ENCODE data around the gene C10orf67.

The C10orf67 gene

DNA sequence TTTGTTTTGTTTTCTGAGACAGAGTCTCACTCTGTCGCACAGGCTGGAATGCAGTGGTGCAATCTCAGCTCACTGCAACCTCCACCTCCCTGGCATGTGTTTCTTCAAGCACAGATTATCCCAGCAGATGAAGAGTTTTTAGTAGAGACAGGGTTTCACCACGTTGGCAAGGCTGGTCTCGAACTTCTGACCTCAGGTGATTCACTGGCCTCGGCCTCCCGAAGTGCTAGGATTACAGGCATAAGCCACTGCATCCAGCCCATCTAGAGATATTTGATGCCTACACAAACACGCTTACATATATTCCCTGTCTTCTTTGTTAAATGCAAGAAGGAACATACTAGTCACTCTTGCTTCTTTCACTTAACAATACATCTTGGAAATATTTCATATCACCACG lies 158.4 kb downstream of the C10orf67 start:
- DNase-seq, result no peak

DNA sequence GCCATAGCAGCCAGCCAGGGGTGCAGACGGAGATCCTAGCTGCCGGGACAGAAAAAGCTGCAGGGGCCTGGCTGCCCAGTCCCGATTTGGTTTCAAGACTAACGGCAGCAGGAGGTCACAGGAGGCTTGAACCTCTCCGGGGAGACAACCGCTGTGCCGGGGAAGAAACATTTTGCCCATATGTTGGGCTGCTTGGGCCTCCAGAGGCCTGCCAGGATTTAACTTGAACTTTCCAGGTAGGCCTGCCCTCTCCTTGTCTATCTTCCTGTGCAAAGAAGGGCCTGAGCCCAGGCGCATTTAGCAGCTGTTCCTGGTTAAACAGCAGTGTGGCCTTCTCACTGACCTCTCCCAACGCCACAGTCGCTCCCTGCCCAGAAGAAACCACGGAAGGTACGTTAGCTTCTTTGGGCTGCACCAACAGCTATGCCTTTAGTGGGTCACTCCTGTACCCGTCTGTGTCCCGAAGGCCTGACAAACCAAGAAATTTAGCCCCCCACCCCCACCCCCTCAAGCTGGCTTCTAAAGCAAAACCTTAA lies 169.6 kb downstream of the C10orf67 start:
- TF ChIP-seq GATA1 (IDR thresholded peaks at IDR 0.05; ENCODE audit: low read depth, low read length), result no peak
- TF ChIP-seq POLR2A (IDR thresholded peaks at IDR 0.05; ENCODE audit: low read length), result no peak
- no peak for DNase-seq

More for the DNA sequence above, 158.4 kb downstream of the C10orf67 start:
- TF ChIP-seq POLR2A (IDR thresholded peaks at IDR 0.05; ENCODE audit: low read length) (no peak), GATA1 (IDR thresholded peaks at IDR 0.05; ENCODE audit: low read depth, low read length) (no peak)

DNA sequence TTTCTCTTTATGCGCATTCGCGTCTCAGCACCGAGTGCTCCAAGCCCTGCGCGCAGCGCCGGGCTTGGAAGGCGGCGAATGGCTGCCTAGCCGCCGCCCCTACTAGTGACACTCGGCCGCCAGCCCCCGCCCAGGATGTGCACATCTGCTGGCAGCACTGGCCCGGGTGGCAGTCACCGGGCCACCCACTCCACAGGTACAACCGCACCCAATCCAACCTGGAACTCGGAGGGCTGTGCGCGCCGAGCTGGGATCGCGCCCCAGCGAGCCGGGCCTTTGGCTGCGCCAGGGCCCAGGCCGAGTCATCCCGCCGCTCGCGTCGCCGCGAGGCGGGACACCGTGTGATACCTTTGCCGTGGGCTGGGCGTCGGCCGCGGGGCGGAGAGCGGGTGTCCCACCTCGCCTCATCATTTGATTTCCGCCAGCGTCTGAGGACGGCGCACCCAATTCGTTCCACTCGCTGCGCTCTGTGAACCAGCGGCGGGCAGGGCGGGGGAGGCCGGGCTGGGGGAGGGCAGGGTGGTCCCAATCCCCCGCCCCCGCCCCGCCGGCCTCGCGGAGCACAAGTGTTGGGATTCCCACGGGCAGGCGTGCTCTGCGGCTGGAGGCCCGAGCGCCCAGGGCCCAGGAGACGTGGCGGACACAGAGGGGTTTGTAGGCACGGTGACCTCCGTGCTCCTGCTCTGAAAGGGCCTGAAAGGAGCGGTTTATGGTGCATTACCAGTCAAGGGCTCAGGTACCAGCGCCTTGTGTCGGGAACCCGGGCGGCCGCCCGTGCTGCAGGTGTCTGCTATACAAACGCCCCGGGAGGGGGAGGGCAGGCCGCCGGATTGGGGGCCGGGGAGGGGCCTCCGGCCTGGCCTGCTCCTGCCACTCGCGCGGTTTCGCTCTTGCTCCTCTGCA lies 170.3 kb downstream of the C10orf67 start:
- no peak for TF ChIP-seq GATA1 (IDR thresholded peaks at IDR 0.05; ENCODE audit: low read depth, low read length)
- TF ChIP-seq POLR2A (IDR thresholded peaks at IDR 0.05; ENCODE audit: low read length), result no peak
- DNase-seq, result no peak

DNA sequence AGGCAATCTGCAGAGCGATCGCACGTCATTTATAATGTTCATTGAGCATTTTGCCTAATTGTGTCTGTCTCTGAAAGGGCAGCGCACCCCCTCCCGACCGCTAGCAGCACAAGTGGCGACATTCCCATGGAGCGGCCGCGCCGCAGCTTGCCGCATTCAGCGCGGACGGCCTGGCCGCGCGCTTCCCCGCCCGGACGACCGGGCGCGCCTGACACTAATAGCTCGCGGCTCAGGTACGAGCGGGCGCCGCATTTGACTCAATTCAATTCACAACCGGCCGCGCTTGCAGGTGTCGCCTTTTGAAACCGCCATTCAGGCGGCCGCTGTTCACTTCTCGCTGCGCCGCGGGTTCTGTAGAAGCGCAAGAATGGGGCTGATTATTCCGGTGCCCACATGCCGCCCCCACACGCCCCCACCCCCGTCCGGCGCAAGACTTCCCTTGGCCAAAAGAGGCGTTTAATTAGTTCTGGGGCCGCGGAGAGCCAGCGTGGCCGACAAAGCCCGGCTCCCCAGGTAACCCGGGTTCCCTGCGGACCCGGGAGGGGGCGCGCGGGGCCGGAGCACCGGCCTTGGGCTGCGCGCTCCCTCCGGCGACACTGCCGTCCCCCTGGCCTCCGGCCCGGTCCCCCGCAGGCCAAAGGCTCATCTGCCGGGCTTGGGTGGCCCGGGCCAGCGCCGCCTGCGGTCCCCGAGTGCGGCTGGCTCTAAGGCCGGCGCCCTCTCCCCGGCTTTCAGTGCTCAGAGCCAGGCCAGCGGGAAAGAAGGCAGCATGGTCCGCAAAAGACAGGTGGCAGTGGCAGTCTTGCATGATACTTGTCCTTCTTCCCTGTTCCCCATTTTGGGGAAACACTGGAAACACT lies 171.2 kb downstream of the C10orf67 start:
- no peak for TF ChIP-seq POLR2A (IDR thresholded peaks at IDR 0.05; ENCODE audit: low read length)
- TF ChIP-seq GATA1 (IDR thresholded peaks at IDR 0.05; ENCODE audit: low read depth, low read length), result no peak
- DNase-seq, result no peak

DNA sequence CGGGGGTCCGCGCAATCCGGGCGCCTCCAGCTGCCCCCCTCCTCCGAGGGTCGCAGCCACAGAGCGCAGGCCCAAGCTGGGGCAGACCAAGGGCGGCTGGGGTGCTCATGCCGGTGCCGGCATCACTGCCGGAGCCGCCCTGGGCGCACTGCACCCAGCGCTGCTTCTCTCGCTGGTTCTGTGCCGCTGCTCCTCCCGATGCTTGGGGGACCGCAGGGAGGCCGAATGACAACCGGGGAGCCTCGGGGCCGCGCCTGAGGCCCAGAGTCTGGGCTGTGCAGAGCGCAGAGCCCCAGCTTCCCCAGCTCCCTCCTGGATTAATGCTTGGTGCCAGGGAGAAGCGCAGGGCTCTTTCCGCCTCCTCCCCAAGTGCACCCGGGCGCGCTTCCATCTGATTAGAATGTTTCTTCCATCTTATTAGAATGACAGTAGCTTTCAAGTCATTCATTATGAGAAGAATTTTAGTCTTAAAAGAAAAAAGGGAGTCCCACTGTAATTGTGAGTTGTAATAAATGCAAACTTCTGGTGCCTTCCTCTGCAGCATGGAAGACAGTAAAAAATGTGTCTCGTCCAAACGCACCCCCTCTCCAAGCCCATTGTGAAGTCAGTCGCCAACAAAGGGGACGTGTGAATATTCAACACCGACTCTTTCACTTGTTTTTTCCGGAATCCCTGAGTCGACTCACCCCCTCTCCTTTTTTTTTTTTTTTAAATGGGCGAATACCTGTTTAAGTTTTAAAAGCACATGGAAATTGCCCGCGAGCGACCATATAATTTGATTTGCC lies 172.0 kb downstream of the C10orf67 start:
- TF ChIP-seq GATA1 (IDR thresholded peaks at IDR 0.05; ENCODE audit: low read depth, low read length) (no peak), POLR2A (IDR thresholded peaks at IDR 0.05; ENCODE audit: low read length) (no peak)
- no peak for DNase-seq

DNA sequence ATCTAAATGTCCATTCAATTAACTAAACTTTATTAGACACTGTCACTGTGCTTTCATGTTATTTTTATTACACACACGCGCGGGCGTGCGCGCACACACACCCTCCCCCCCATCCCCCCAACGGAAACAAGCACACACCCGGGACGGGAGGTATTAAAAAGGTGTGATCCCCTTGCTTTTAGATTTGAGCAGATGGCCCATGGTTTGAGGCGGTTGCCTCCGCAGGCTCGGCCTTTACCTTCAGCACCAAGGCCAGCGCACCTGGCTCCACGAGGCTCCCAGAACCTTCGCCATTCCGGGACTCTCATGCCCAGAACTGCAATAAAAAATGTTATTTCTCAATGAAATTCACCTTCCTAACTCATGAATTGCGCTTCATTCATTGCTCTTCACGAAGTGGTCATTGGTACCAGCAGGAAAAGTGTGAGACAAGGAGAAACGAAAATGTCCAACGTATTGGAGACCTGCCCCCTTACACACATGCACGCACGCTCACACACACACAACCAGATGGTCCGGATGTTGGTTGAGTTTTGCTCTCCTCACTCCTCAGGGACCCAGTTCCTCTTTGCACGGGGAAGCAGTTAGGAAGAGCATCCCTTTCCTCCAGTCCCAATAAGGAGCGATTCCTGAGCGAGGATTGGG lies 173.2 kb downstream of the C10orf67 start:
- TF ChIP-seq POLR2A (IDR thresholded peaks at IDR 0.05; ENCODE audit: low read length), result no peak
- DNase-seq, result peak; percentile 9 to 19

DNA sequence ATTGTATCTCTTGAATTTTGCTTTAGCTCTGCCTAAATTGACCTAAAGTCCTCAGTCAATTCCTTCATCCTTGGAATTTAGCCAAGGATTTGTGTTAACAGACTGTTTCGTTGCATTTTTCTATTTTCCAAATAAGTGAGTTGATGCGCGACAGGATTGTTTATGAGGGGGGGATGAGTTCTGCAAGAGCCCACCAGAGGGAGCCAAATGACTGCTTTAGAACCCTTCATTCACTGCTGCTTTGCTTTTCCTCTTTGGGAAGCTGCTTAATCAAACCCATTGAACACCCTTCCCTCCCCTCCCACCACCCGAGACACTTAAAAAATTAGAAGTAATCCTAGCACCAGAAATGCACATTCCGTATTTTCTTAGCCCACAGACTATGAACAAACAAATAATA lies 186.2 kb downstream of the C10orf67 start:
- peak; percentile 58 to 74 for DNase-seq
- no peak for TF ChIP-seq POLR2A (IDR thresholded peaks at IDR 0.05; ENCODE audit: low read length)
- no peak for TF ChIP-seq GATA1 (IDR thresholded peaks at IDR 0.05; ENCODE audit: low read depth, low read length)

DNA sequence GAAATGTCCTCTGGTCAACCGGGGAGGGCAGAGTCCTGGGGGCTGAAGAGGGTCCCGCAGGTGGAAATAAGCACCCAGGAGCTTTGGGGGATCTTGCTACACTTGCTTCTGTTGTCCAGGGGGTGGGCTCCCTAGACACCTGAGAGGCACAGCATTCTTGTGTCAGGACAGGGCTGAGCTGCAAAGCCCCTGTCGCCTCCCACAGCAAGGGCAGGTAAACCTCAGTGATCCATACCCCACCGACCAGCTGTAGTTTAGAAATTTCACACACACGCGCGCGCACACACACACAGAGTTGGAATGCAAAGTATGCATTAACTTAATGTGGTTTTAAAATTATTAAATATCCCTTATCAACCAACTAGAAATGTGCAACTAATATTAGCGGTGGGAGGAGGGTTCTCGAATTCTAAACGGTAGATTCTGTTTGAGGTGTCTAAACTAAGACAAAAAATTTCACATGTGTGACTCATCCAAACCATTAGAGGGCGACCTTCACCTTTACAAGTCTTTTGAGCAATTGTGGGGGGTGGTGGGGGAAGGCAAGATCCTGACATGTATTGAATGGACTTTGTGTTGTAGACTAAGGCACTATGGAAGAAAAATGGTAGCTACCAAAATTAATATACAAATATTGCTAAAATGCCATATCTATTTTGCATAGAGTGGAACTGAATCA lies 186.8 kb downstream of the C10orf67 start:
- TF ChIP-seq GATA1 (IDR thresholded peaks at IDR 0.05; ENCODE audit: low read depth, low read length) (no peak), POLR2A (IDR thresholded peaks at IDR 0.05; ENCODE audit: low read length) (no peak)
- DNase-seq, result peak; percentile 48 to 55

DNA sequence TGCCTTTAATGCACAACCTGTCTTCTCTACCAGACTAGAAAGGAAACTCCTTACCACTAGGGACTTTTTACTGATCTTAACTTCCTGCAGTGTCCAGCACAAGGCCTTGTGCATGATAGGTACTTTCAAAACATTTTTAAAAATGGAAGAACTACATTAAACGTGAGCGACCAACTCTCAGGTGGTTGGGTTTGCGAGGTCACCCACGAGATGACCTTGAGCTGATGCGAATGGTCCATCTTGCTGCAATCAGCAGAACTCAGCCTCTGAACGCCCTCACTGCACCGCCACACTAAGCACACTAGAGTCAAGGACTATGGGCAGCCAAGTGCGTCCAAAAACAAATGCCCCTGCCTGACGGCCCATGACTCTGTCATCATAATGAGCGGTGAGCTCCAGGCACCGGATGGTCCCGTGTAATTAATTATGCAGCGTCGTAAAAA lies 187.3 kb downstream of the C10orf67 start:
- no peak for TF ChIP-seq POLR2A (IDR thresholded peaks at IDR 0.05; ENCODE audit: low read length)
- TF ChIP-seq GATA1 (IDR thresholded peaks at IDR 0.05; ENCODE audit: low read depth, low read length), result no peak

DNA sequence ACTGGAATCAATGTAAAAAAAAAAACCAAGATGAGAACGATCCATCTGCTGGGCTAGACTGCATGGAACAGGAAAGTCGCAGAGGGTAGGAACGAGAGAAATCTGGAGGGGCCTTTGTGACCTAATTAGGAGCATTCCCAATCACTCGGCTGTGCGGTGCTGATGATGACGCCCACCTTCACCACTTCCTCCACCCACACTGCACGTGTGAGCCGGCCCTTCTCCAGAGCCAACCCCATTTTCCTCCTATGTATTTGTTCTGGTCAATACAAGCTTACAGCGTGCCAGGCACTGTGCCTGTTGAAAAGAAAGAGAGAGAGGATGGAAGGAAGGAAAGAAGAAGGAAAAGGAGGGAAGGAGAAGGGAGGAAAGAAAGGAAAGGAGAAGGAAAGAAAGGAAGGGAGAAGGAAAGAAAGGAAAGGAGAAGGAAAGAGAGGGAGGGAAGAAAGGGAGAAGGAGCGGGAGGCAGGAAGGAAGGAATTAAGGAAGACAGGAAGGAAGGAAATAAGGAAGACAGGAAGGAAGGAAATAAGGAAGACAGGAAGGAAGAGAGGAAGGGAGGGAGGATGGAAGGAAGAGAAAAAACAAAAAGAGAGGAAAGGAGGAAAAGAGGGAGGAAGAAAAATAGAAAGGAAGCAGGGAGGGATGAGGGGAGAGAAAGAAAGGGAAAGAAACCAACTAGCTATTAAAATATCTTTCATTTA lies 188.0 kb downstream of the C10orf67 start:
- DNase-seq, result no peak
- TF ChIP-seq POLR2A (IDR thresholded peaks at IDR 0.05; ENCODE audit: low read length), result no peak
- no peak for TF ChIP-seq GATA1 (IDR thresholded peaks at IDR 0.05; ENCODE audit: low read depth, low read length)

More for the DNA sequence above, 187.3 kb downstream of the C10orf67 start:
- no peak for DNase-seq

DNA sequence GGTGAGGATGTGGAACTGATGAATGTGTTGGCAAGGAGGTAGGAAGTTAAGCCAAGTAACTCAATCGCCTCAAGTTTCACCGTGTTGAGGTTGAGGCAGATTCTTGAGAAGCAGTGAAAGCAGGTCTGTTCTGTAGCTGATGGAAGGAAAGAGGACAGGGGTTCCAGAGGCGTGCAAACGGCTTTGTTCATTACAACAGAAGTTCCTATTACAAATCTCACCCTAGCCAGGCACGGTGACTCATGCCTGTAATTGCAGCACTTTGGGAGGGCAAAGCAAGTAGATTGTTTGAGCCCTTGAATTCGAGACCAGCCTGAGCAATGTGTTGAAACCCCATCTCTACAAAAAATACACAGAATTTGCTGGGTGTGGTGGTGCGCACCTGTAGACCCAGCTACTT lies 189.4 kb downstream of the C10orf67 start:
- no peak for DNase-seq
- TF ChIP-seq GATA1 (IDR thresholded peaks at IDR 0.05; ENCODE audit: low read depth, low read length), result no peak
- no peak for TF ChIP-seq POLR2A (IDR thresholded peaks at IDR 0.05; ENCODE audit: low read length)
